CD4-positive, alpha-beta memory T cell (primary cell): Measurements from ENCODE around the gene TAS1R3. TPM values are rescaled to one million over a fixed set of nuclear protein-coding genes. Genes with fewer than 3 reads are reported as not detected.

Source experiments
- CTCF ChIA-PET: fragments of 350-600 bp; sonication (Branson Sonifier 250); formaldehyde crosslinking; loops from one replicate; lab custom pipeline; 2021; ENCODE audit warnings: inconsistent platforms; ENCODE audit not compliant: partially characterized antibody; lab: Charles Lee
- POLR2A ChIA-PET: fragments of 350-600 bp; sonication (Branson Sonifier 250); formaldehyde crosslinking; loops from one replicate; lab custom pipeline; 2021; ENCODE audit not compliant: partially characterized antibody; lab: Charles Lee
- DNase-seq, 5 donors: peaks; one replicate each; pipeline versions ENCODE4 v3.0.0 to v3.0.0-alpha.2; 2020 to 2022; ENCODE audit warnings: mixed read lengths in 1 of 5
- H3K27ac ChIP-seq: one replicate; pipeline ENCODE4 v1.7.0; 2013; ENCODE audit warnings: low read depth, low read length
- H3K27me3 ChIP-seq: 2 replicates; pipeline ENCODE4 v1.7.0; 2013; ENCODE audit warnings: mild to moderate bottlenecking, low read length, moderate library complexity; ENCODE audit not compliant: insufficient read depth
- H3K36me3 ChIP-seq: 2 replicates; pipeline ENCODE4 v1.7.0; 2013; ENCODE audit warnings: mild to moderate bottlenecking, low read length, moderate library complexity; ENCODE audit not compliant: insufficient read depth
- H3K4me1 ChIP-seq: 2 replicates; pipeline ENCODE4 v1.7.0; 2013; ENCODE audit warnings: mild to moderate bottlenecking, low read length, moderate library complexity; ENCODE audit not compliant: insufficient read depth
- H3K4me3 ChIP-seq, 2 donors: one replicate each; pipeline ENCODE4 v1.7.0; 2013; ENCODE audit warnings: low read length in 2 of 2, mild to moderate bottlenecking in 1 of 2
- H3K9me3 ChIP-seq, 2 donors: one replicate each; pipeline ENCODE4 v1.7.0; 2013; ENCODE audit warnings: low read length in 2 of 2, control low read depth in 1 of 2; ENCODE audit not compliant: control insufficient read depth in 1 of 2
- H3K27ac Mint-ChIP-seq, 7 donors: one replicate each; pipeline ENCODE4 v1.8.0; 2020 to 2021; ENCODE audit warnings: mixed read lengths in 7 of 7, mild to moderate bottlenecking in 6 of 7, inconsistent platforms in 3 of 7, moderate library complexity in 3 of 7
- H3K27me3 Mint-ChIP-seq, 2 donors: one replicate each; pipeline ENCODE4 v1.8.0; 2020 to 2021; ENCODE audit warnings: mixed read lengths in 2 of 2
- H3K36me3 Mint-ChIP-seq, 2 donors: one replicate each; pipeline ENCODE4 v1.8.0; 2020 to 2021; ENCODE audit warnings: mixed read lengths in 2 of 2, inconsistent platforms in 1 of 2, mild to moderate bottlenecking in 1 of 2
- H3K4me1 Mint-ChIP-seq, 4 donors: one replicate each; pipeline ENCODE4 v1.8.0; 2020 to 2021; ENCODE audit warnings: mixed read lengths in 4 of 4, mild to moderate bottlenecking in 1 of 4
- H3K4me3 Mint-ChIP-seq, 8 donors: one replicate each; pipeline ENCODE4 v1.8.0; 2020 to 2021; ENCODE audit warnings: mixed read lengths in 8 of 8, mild to moderate bottlenecking in 7 of 8, moderate library complexity in 6 of 8, inconsistent platforms in 3 of 8
- H3K9me3 Mint-ChIP-seq, 8 donors: one replicate each; pipeline ENCODE4 v1.8.0; 2020 to 2021; ENCODE audit warnings: mixed read lengths in 8 of 8, mild to moderate bottlenecking in 5 of 8, inconsistent platforms in 3 of 8, moderate library complexity in 1 of 8
- intact Hi-C: fragments of 100-400 bp; cut with micrococcal nuclease; formaldehyde crosslinking; loops from one replicate; pipeline ENCODE4 v1.15.1; 2023
- polyA plus RNA-seq, 2 donors: library from polyadenylated mRNA; unstranded; fragments of 300-500 nt; fragmentation: Illumina TruSeq; gene quantifications; one replicate each; pipeline ENCODE4 v1.2.3, GENCODE V29; 2021
- total RNA-seq, 2 experiments: library from RNA; stranded (reverse); gene quantifications; one replicate each; pipeline ENCODE4 v1.2.3, GENCODE V29; 2021

The TAS1R3 gene
- total and polyA plus RNA-seq, 4 experiments from 2014 or later = 0.47 to 1.5 (median 1.5) TPM; not detected in 1

DNA sequence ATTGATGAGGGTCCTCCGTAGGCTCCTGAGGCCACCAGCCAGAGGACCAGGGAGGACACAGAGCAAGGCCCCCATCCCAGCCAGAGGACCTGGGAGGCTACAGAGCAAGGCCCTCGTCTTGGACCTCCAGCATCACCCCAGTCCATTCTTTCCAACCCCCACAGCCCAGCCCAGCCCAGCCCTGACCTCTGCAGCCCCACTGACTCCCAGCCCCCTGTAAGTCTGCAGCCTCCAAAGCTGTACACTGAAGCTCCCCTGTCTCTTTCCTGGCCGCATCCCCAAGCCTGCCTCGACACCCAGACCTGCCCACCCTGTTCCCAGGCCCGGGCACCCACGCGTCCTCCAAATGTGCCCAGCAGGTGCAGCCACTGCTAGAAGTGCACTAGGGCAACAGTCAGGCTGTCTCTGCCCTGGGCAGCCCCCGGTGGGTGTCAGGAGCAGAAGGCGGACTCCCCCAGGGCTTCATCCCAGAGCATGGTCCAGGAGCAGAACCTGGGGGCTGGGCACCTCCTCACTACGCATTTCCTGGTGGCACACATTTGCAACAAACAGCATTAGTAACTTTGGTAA lies 16.0 kb downstream of the TAS1R3 start:
- POLR2A ChIA-PET = interaction anchor here (1.6 to 2.0 kb wide), 3 partner anchors 19 to 28 kb away, joined by 3 to 14 read pairs (median 5); partner anchors contain the start of gene AURKAIP1
- Mint-ChIP-seq H3K4me1 (peaks cover 4 to 21% (median 11%) of the 10 kb centered on the region in 4 donors), H3K36me3 (no peaks in the 10 kb centered on the region), H3K9me3 (no peaks in the 10 kb centered on the region), H3K27me3 (peaks cover 0 to under 1% of the 10 kb centered on the region in 2 donors), H3K4me3 (peak overlapping the region in 7 of 8 donors; percentile 34 to 85 (median 78)), H3K27ac (peak overlapping the region in 4 of 7 donors; percentile 53 to 60 (median 58))
- Histone ChIP-seq H3K4me3 (no peak overlapping the region), H3K27ac (no peak overlapping the region), H3K9me3 (no peaks in the 10 kb centered on the region), H3K27me3 (no peaks in the 10 kb centered on the region), H3K36me3 (no peaks in the 10 kb centered on the region), H3K4me1 (peaks cover 14% of the 10 kb centered on the region)
- DNase-seq = no peak
- intact Hi-C loops = no loop called here
- CTCF ChIA-PET = interaction anchor here (1.4 to 1.9 kb wide), 3 partner anchors 25 to 224 kb away, joined by 4 to 9 read pairs (median 5); no protein-coding TSS in a partner anchor

DNA sequence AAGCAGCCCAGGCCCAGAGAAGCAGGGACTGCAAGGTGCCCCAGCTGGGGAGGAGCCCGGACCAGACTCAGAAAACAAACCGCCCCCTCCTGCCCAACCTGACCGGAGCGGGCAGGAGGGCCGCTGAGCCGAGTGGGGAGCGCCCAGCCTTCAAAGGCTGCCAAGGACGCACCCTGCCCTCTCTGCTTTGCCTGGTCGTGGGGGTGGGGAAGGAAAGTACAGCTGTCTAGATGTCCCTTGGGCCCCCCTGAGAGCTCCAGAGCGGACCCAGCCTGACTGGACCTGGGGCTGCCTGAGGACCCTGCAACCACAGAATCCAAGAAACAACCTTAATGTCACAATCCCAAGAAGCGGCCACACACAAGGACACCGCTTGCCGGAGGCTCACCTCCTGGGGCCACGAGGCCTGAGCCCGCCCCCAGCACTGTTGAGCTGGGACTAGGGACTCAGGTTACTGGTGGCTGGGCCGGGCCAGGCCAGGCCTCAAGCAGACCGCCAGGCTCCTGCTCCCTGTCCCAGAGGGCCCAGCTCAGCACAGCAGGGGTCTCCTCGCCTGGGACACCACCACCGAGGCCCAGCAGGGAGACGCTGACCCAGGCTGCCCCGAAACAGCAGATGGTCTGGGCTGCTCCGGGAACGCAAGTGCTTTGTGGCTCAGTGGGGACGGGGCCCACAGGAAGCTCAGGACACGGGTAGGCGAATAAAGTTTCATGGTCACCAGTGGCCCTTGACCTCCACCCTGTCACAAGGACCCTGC lies 16.8 kb downstream of the TAS1R3 start:
- no peaks in the 10 kb centered on the region for H3K9me3 Mint-ChIP-seq

DNA sequence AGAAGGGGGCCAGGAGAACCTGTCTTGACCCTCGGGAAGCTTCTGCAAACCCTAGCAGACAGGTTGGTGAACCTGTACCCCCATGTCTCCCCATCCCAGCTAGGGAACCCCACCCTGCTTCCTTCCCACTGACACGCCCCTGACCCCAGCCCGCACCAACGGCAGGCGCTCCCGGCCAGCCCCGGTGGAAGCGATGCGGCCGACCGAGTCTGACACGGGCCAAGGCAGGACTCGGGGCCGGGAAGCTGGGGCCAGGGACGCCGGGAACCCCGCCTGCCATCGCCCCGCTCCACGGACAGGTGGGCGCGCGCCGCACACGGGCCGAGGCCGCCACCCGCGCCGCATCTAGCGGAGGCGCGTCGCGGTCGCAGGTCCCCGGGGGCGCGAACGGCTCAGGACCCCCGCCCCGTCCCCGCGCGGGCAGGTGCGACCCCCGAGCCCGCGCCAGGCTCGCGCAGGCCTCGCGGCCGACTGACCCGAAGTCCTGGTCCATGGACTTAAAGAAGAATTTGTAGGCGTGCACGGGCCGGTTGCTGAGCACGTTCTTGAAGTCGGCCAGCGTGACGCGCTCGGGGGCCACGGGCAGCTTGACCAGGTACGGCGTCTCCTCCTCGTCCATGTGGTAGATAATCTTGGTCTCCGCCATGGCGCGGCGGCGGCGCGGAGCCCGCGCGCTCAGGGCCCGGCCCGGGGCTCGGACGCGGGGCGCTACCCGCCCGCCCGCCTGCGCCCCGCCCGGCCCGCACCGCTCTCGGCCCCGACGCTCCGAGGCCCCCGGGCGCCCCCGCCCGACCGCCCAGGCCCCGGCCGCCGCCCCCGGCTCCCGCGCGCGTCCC lies 17.6 kb downstream of the TAS1R3 start:
- H3K9me3 ChIP-seq = no peaks in the 10 kb centered on the region
- ChIA-PET CTCF (interaction anchor here (1.4 to 1.9 kb wide), 3 partner anchors 23 to 226 kb away, joined by 4 to 9 read pairs (median 5); no protein-coding TSS in a partner anchor), POLR2A (interaction anchor here (0.7 to 2.0 kb wide), 8 partner anchors 18 to 382 kb away, joined by 3 to 14 read pairs (median 4); partner anchors contain the start of genes AURKAIP1, CCNL2, PLEKHN1 and UBE2J2)
- peaks cover 0 to 2% (median 0%) of the 10 kb centered on the region in 8 donors for H3K9me3 Mint-ChIP-seq
- no peaks in the 10 kb centered on the region for H3K27me3 ChIP-seq
- no peak for DNase-seq
- peak overlapping the region; percentile 41 for H3K27ac ChIP-seq
- H3K4me3 Mint-ChIP-seq = peak overlapping the region; percentile 70 to 85 (median 78)
- no peaks in the 10 kb centered on the region for H3K36me3 Mint-ChIP-seq
- H3K4me3 ChIP-seq = peak overlapping the region in 1 of 2 donors; percentile 43
- H3K27ac Mint-ChIP-seq = peak overlapping the region in 5 of 7 donors; percentile 57 to 89 (median 64)
- H3K4me1 ChIP-seq = peaks cover 17% of the 10 kb centered on the region
- no peaks in the 10 kb centered on the region for H3K36me3 ChIP-seq
- H3K4me1 Mint-ChIP-seq = peaks cover 4 to 30% (median 16%) of the 10 kb centered on the region in 4 donors
- peaks cover 3 to 9% of the 10 kb centered on the region in 2 donors for H3K27me3 Mint-ChIP-seq
- intact Hi-C loops = loop anchor here (1.0 to 2.0 kb wide), 2 partner anchors 24 to 40 kb away; partner anchors contain the start of gene PUSL1

More for the DNA sequence above, 16.8 kb downstream of the TAS1R3 start:
- Histone ChIP-seq H3K4me3 (peak overlapping the region in 1 of 2 donors; percentile 43), H3K9me3 (no peaks in the 10 kb centered on the region), H3K4me1 (peaks cover 14% of the 10 kb centered on the region), H3K36me3 (no peaks in the 10 kb centered on the region), H3K27me3 (no peaks in the 10 kb centered on the region), H3K27ac (peak overlapping the region; percentile 41)
- H3K36me3 Mint-ChIP-seq = no peaks in the 10 kb centered on the region
- POLR2A ChIA-PET = interaction anchor here (0.8 to 2.0 kb wide), 7 partner anchors 17 to 75 kb away, joined by 3 to 14 read pairs (median 5); partner anchors contain the start of genes AURKAIP1, CCNL2 and UBE2J2
- DNase-seq = no peak
- intact Hi-C loops = loop anchor here (2.0 kb wide), 1 partner anchor 25 kb away; no protein-coding TSS in a partner anchor
- peaks cover 3 to 8% of the 10 kb centered on the region in 2 donors for H3K27me3 Mint-ChIP-seq
- H3K4me3 Mint-ChIP-seq = peak overlapping the region; percentile 70 to 85 (median 78)
- H3K27ac Mint-ChIP-seq = peak overlapping the region in 5 of 7 donors; percentile 57 to 89 (median 63)
- CTCF ChIA-PET = interaction anchor here (1.4 to 1.9 kb wide), 3 partner anchors 24 to 225 kb away, joined by 4 to 9 read pairs (median 5); no protein-coding TSS in a partner anchor
- H3K4me1 Mint-ChIP-seq = peaks cover 4 to 28% (median 15%) of the 10 kb centered on the region in 4 donors

DNA sequence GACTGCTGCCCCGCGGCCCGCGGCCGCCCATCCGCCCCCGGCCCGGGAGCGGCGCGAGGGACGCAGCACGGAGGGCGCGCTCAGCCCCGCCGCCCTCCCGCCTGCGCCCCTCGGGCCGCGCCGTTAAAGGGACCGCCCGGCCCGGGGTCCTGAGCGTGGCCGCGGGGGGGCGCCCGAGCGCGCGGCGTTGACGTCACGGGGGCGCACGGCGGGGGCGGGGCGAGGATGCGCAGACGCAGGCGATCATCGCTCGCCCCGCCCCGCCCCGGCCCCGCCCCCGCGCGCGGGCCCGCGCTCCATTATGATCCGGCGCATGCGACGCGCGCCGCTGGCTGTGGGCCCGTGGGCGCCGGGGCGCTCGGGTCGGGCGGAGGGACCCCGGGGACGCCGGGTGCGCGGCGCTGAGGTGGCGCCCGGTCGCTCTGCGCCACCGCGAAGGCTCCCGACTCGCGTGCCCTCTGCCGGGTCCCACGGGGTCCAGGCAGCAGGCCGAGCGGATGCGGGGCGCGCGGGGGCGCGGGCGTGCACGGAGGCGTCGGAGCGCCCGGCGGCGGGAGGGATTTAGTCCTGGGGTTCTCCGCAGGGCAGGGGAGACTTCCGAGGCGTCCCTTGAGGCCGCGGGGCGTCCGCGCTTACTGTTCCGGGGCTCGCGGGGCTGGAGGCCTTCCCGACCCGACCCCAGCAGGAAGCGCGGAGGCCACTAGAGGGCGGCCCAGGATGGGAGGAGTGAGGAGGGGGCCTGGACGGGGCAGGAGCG lies 18.4 kb downstream of the TAS1R3 start, which contains the start of gene DVL1:
DVL1 (minus strand) TSS at position 163 of the 757 bp plus-strand sequence. CDS start 353 bp downstream, outside the sequence.
- intact Hi-C loops = loop anchor here (1.0 to 2.0 kb wide), 2 partner anchors 23 to 41 kb away; partner anchors contain the start of gene PUSL1
- H3K27me3 ChIP-seq = no peaks in the 10 kb centered on the region
- peaks cover 0 to 2% (median 0%) of the 10 kb centered on the region in 8 donors for H3K9me3 Mint-ChIP-seq
- H3K27me3 Mint-ChIP-seq = peaks cover 3 to 11% of the 10 kb centered on the region in 2 donors
- peak within 1 kb of the TSS; percentile 70 to 85 (median 78) for H3K4me3 Mint-ChIP-seq
- CTCF ChIA-PET = interaction anchor here (1.9 kb wide), 1 partner anchor 227 kb away, joined by 5 read pairs; no protein-coding TSS in a partner anchor
- peaks cover 25% of the 10 kb centered on the region for H3K4me1 ChIP-seq
- POLR2A ChIA-PET = interaction anchor here (1.0 kb wide), 1 partner anchor 50 kb away, joined by 7 read pairs; the partner anchor contains the start of gene CCNL2
- H3K4me1 Mint-ChIP-seq = peaks cover 4 to 35% (median 17%) of the 10 kb centered on the region in 4 donors
- peak within 1 kb of the TSS in 5 of 7 donors; percentile 57 to 89 (median 64) for H3K27ac Mint-ChIP-seq
- no peaks in the 10 kb centered on the region for H3K36me3 Mint-ChIP-seq
- H3K4me3 ChIP-seq = peak within 1 kb of the TSS in 1 of 2 donors; percentile 51
- no peaks in the 10 kb centered on the region for H3K36me3 ChIP-seq
- DNase-seq = peak; percentile 65 to 80 (median 71)
- H3K27ac ChIP-seq = peak within 1 kb of the TSS; percentile 43
- no peaks in the 10 kb centered on the region for H3K9me3 ChIP-seq

DNA sequence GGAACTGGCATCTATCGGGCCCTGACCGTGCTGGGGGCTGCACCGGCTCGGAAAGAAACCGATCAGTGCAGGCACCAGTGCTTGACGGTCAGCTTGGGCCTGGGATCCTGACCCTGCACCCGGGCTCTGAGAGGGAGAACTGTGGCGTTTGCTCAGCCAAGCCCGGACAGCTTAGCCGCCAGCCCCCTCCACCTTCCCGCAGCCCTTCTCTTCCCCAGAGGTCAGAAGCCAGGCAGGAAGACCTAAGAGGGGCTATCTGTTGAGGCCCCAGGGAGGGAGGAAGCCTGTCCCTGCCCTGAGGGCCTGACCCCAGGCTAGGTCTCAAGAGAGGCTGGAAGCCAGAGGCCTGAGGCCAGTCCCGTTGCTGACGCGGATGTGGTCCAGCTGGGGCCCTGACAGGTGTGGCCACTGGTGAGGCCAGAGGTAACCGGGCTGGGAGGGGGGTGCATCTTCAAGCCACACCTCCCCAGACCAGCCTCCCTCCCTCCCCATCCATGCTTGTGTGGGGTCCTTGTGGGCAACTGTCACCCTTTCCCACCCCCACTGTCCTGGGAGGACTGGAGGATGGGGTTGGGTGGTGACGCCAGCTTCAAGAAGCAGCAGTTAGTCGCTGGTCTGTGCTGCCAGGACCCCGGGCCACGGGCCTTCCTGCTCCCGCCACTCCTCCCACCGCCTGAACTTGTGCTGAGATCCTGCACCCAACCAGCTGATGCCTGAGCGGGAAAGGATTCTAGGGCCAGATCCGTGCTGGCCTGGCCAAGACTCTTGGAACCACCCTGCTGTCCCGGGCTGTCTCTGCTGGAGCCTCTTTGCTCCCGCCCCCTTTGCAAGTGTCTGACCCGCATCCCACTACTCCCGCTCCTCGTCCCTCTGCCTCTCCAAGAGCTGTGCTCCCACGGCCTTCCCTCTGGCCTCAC lies 20.7 kb downstream of the TAS1R3 start:
- H3K27me3 ChIP-seq = no peaks in the 10 kb centered on the region
- H3K36me3 ChIP-seq = no peaks in the 10 kb centered on the region
- peaks cover 27% of the 10 kb centered on the region for H3K4me1 ChIP-seq
- intact Hi-C loops = no loop called here
- ChIA-PET CTCF (interaction anchor here (1.8 kb wide), 1 partner anchor 20 kb away, joined by 9 read pairs; no protein-coding TSS in a partner anchor), POLR2A (interaction anchor here (1.4 to 3.5 kb wide), 3 partner anchors 19 to 48 kb away, joined by 4 to 24 read pairs (median 6); partner anchors contain the start of genes AURKAIP1 and CCNL2)
- Mint-ChIP-seq H3K4me1 (peaks cover 2 to 32% (median 15%) of the 10 kb centered on the region in 4 donors), H3K27ac (peak overlapping the region in 2 of 7 donors; percentile 72 to 78), H3K36me3 (no peaks in the 10 kb centered on the region), H3K9me3 (peaks cover 0 to 2% (median 0%) of the 10 kb centered on the region in 8 donors), H3K4me3 (peak overlapping the region; percentile 26 to 91 (median 68)), H3K27me3 (peaks cover 4 to 11% of the 10 kb centered on the region in 2 donors)
- no peak overlapping the region for H3K4me3 ChIP-seq
- DNase-seq = no peak
- no peaks in the 10 kb centered on the region for H3K9me3 ChIP-seq
- H3K27ac ChIP-seq = no peak overlapping the region
